Measurements from ENCODE around the gene CHKA.

CHKA gene

GRCh38 chr11:68136866-68137265 is 15.7 kb upstream of the CHKA start:
- no peaks in the 10 kb centered on the region for H3K4me1 ChIP-seq
- no peak overlapping the region for H3K4me2 ChIP-seq (ENCODE audit: low read length)
- no peaks in the 10 kb centered on the region for H3K79me2 ChIP-seq
- no peaks in the 10 kb centered on the region for H3K9me3 ChIP-seq (ENCODE audit: control insufficient read depth, low read length)
- TF ChIP-seq, protein P1, sequence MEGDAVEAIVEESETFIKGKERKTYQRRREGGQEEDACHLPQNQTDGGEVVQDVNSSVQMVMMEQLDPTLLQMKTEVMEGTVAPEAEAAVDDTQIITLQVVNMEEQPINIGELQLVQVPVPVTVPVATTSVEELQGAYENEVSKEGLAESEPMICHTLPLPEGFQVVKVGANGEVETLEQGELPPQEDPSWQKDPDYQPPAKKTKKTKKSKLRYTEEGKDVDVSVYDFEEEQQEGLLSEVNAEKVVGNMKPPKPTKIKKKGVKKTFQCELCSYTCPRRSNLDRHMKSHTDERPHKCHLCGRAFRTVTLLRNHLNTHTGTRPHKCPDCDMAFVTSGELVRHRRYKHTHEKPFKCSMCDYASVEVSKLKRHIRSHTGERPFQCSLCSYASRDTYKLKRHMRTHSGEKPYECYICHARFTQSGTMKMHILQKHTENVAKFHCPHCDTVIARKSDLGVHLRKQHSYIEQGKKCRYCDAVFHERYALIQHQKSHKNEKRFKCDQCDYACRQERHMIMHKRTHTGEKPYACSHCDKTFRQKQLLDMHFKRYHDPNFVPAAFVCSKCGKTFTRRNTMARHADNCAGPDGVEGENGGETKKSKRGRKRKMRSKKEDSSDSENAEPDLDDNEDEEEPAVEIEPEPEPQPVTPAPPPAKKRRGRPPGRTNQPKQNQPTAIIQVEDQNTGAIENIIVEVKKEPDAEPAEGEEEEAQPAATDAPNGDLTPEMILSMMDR (IDR thresholded peaks at IDR 0.05) = no peak
- H3K27ac ChIP-seq = no peak overlapping the region
- no peak overlapping the region for H3K9ac ChIP-seq
- H3K27me3 ChIP-seq (ENCODE audit: control insufficient read depth, insufficient read depth, low read length) = no peaks in the 10 kb centered on the region
- H3K4me3 ChIP-seq (ENCODE audit: low read depth, low read length) = no peak overlapping the region
- no peak overlapping the region for H2AFZ ChIP-seq
- H3K36me3 ChIP-seq (ENCODE audit: control insufficient read depth, insufficient read depth, low read length) = no peaks in the 10 kb centered on the region

- Histone ChIP-seq H3K79me2 (no peaks in the 10 kb centered on the region), H2AFZ (no peak overlapping the region), H3K27me3 (ENCODE audit: control insufficient read depth, insufficient read depth, low read length) (no peaks in the 10 kb centered on the region), H3K4me1 (no peaks in the 10 kb centered on the region), H3K9ac (no peak overlapping the region), H3K36me3 (ENCODE audit: control insufficient read depth, insufficient read depth, low read length) (no peaks in the 10 kb centered on the region), H3K9me3 (ENCODE audit: control insufficient read depth, low read length) (no peaks in the 10 kb centered on the region), H3K4me3 (ENCODE audit: low read depth, low read length) (no peak overlapping the region), H3K4me2 (ENCODE audit: low read length) (no peak overlapping the region), H3K27ac (no peak overlapping the region)
- TF ChIP-seq, protein P1 (IDR thresholded peaks at IDR 0.05) = no peak
Measured at GRCh38 chr11:68135161-68135560, 14.0 kb upstream of the CHKA start.

DNA sequence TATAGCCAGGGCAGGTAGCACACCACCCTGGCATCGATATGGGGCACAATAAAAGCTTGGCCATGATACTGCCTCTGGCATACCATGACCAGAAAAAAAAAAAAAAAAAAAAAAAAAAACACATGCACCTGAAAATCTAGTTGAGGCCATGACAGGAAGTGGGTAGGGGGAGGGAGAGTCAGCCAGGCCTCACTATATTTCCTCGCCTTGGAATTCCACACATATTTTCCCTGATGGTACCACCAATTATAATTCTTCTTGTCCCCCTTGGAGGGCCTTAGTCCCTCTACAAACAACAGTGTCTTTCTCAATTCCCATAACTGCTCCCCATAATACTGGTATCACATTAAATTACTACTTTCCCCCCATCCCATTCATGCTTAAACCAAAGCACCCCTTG is 12.6 kb upstream of the CHKA start:
- H3K4me1 ChIP-seq = no peaks in the 10 kb centered on the region
- H3K36me3 ChIP-seq (ENCODE audit: control insufficient read depth, insufficient read depth, low read length) = no peaks in the 10 kb centered on the region

GRCh38 chr11:68130121-68130520 is 8.9 kb upstream of the CHKA start:
- H3K27ac ChIP-seq = no peak overlapping the region
- no peaks in the 10 kb centered on the region for H3K9me3 ChIP-seq (ENCODE audit: control insufficient read depth, low read length)
- H3K36me3 ChIP-seq (ENCODE audit: control insufficient read depth, insufficient read depth, low read length) = no peaks in the 10 kb centered on the region
- H3K4me1 ChIP-seq = no peaks in the 10 kb centered on the region
- H2AFZ ChIP-seq = no peak overlapping the region
- H3K9ac ChIP-seq = no peak overlapping the region
- H3K4me3 ChIP-seq (ENCODE audit: low read depth, low read length) = no peak overlapping the region
- no peaks in the 10 kb centered on the region for H3K79me2 ChIP-seq
- TF ChIP-seq, protein P1 (IDR thresholded peaks at IDR 0.05) = no peak
- H3K27me3 ChIP-seq (ENCODE audit: control insufficient read depth, insufficient read depth, low read length) = no peaks in the 10 kb centered on the region
- H3K4me2 ChIP-seq (ENCODE audit: low read length) = no peak overlapping the region

More for the DNA sequence above, 12.6 kb upstream of the CHKA start:
- Histone ChIP-seq H3K4me2 (ENCODE audit: low read length) (no peak overlapping the region), H3K79me2 (no peaks in the 10 kb centered on the region), H3K27me3 (ENCODE audit: control insufficient read depth, insufficient read depth, low read length) (no peaks in the 10 kb centered on the region), H3K4me3 (ENCODE audit: low read depth, low read length) (no peak overlapping the region), H3K27ac (no peak overlapping the region), H2AFZ (no peak overlapping the region), H3K9me3 (ENCODE audit: control insufficient read depth, low read length) (no peaks in the 10 kb centered on the region), H3K9ac (no peak overlapping the region)
- TF ChIP-seq, protein P1 (IDR thresholded peaks at IDR 0.05) = no peak

- H2AFZ ChIP-seq = peak overlapping the region; percentile 82
- H3K27ac ChIP-seq = no peak overlapping the region
- TF ChIP-seq, protein P1 (IDR thresholded peaks at IDR 0.05) = no peak
- no peak overlapping the region for H3K9ac ChIP-seq
- H3K27me3 ChIP-seq (ENCODE audit: control insufficient read depth, insufficient read depth, low read length) = no peaks in the 10 kb centered on the region
- H3K4me2 ChIP-seq (ENCODE audit: low read length) = peak overlapping the region; percentile 17
- no peak overlapping the region for H3K4me3 ChIP-seq (ENCODE audit: low read depth, low read length)
- H3K9me3 ChIP-seq (ENCODE audit: control insufficient read depth, low read length) = no peaks in the 10 kb centered on the region
- H3K79me2 ChIP-seq = no peaks in the 10 kb centered on the region
- no peaks in the 10 kb centered on the region for H3K4me1 ChIP-seq
- H3K36me3 ChIP-seq (ENCODE audit: control insufficient read depth, insufficient read depth, low read length) = no peaks in the 10 kb centered on the region
Measured at GRCh38 chr11:68128682-68129327, 7.6 kb upstream of the CHKA start.
